HG03521 (cell line): ENCODE results near the gene TEC.
"Not testable (repeated sequence)": the region's sequence is repeated elsewhere in the genome, so short reads cannot be mapped to it uniquely, and the experiment has no call there.

Source experiments
- ATAC-seq: cut with Tn5 transposase; IDR thresholded peaks from one replicate; pipeline ENCODE4 v1.9.1; 2021; ENCODE audit warnings: mild to moderate bottlenecking, moderate library complexity; ENCODE audit not compliant: unreplicated experiment

TEC gene

GRCh38 chr4:48169636-48170035, 100.0 kb downstream of the TEC start:
- no peak for ATAC-seq

- no peak for ATAC-seq
Observed at GRCh38 chr4:48167538-48168263, 101.9 kb downstream of the TEC start.

DNA sequence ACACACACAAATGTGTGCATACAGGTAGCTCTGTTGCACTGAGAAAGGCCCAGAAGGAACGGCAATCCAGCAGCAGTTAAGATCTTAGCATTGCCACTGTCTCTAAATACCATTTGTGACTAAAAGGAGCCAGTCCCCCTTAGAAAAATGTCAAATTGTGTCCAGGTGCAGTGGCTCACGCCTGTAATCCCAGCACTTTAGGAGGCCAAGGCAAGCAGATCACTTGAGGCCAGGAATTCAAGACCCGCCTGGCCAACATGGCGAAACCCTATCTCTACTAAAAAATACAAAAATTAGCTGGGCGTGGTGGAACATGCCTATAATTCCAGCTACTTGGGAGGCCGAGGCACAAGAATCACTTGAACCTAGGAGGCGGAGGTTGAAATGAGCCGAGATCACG, 105.1 kb downstream of the TEC start:
- ATAC-seq: not testable (repeated sequence)

DNA sequence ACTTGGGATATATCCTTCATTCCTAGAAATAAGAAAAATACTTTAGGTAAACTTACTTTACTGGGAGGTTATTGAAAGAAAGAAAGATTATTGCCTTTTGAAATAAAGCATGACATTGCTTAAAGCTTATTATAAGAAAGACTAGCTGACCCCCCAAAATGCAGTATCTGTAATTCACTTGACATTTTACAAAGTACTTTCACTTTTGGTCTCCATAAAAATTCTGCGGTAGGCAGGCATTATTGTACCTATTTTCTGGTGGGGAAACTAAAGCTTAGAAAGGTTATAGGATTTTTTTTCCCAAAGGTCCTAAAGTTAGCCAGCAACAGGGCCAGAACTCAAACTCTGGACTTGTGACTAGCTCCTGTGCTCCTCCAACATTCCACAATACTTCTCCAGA, 105.9 kb downstream of the TEC start:
- no peak for ATAC-seq

DNA sequence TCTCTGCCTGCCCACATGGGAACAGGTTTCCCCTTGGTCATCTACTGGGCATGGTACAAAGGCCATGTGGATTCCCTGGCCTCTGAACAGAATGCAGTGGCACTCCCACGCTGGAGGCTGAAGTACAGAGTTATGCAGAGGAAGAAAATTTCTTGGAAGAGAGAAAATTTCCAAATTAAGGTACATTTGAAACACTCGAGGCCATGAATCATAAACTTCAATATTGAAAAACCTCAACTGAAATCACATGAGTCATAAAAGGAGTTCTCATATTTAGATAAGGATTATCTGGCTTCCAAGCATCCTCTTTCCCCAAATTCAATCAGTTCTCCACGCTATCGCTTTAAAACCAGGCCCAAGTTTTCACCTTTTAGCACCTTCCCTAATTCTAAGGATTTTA, 107.5 kb downstream of the TEC start:
- no peak for ATAC-seq

DNA sequence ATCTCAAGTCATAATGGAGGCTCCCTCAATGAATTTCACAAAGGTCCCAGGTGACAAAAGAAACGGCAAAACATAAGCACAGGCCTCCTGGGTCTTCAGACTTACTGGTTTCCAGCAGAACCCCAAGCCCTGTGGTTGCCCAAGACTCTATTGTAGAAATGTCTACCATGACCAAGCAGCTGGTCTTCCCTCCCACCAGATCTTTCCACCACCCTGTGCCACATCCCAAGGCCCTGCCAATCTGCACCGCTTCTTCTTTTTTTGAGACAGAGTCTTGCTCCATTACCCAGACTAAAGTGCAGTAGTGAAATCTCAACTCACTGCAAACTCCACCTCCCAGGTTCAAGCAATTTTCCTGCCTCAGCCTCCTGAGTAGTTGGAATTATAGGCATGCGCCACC, 112.4 kb downstream of the TEC start:
- ATAC-seq: no peak

GRCh38 chr4:48156423-48156822, 113.2 kb downstream of the TEC start:
- ATAC-seq: no peak

GRCh38 chr4:48153791-48154550, 115.7 kb downstream of the TEC start:
- no peak for ATAC-seq

- no peak for ATAC-seq
Observed at GRCh38 chr4:48152259-48152658, 117.4 kb downstream of the TEC start.

DNA sequence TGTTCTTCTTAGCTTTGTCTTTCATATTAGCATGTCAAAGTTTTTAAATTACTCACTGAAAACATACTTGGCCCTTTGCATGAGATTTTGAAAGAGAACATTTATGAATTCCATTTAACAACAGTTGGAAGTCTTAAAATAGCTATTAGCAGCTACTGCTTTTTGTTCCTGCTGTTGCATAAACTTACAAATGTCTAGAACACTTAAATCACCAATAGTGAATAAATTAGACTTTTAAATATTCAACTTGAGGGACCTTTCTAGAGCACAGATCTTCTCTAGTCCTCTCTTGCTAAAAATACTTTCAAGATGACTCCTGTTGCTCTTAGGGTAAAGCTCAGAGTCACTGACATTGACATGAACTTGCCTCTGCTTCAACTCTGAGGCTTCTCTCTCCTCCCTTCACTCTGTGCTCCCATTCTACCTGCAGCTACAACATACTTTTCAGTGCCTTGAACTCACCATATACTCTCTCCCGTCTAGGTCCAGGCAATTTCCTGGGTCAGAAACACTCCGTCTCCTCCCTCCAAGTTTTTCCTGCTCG, 119.7 kb downstream of the TEC start:
- no peak for ATAC-seq

- no peak for ATAC-seq
Observed at GRCh38 chr4:48147621-48148020, 122.0 kb downstream of the TEC start.

DNA sequence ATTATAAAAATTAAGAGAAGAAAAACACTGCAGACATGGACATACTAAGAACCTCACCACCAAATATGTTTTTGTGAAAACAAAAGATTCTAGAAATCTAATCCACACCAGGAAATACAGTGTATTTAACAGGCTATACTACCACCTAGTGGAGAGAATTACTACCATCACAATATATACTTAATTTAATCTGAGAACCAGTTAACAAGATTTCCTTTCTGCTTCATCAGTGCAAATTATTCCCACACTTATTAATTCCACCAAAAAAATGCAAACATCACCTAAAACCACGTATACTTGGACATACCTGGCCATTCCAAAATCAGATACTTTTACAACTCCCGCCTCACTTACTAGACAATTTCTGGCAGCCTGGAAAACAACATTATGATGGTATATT, 128.6 kb downstream of the TEC start:
- ATAC-seq: no peak

- ATAC-seq: no peak
Observed at GRCh38 chr4:48139691-48140090, 129.9 kb downstream of the TEC start.

GRCh38 chr4:48138936-48139335, 130.7 kb downstream of the TEC start:
- ATAC-seq: peak; percentile 69

DNA sequence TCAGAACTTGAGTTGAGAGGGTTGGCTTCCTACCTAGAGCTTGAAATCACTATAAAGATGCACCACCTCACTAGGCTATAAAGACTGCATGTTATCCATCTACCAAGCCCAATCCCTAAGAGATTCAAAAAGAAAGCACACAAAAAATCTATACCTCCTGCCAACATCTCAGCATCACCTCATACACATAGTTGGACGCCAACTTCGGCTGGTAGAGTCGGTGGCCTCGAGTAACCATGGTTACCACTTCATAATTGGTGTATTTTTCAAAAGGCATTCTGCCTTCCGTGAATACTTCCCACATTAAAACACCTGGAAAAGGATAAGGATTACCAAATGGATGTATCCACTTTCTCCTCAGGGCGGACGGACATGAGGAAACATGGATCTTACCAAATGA, 131.1 kb downstream of the TEC start:
- no peak for ATAC-seq

GRCh38 chr4:48137846-48138245, 131.8 kb downstream of the TEC start:
- no peak for ATAC-seq

DNA sequence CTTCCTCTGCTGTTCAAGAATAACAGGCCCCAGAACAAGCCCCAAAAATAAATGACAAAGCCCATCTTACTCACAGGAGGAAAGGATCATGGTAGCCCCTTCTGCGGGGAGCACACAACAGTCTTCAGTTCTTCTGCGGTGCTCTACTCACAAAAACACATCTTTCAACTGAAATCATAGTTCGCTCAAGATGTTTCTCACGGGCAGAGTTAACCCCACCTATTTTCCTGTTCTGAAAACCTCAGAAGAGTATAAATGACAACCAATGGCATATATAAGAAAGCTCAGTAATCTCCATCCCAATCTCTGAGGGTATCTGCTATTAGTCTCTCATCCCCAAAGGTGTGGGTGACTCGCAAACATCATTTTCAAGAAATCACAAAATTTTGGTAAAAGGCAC, 135.6 kb downstream of the TEC start, which contains the start of gene TXK:
Gene TXK (minus strand): TSS at position 170 of the 400 bp plus-strand sequence. CDS start 80 bp downstream, at position 90.
- ATAC-seq: no peak

DNA sequence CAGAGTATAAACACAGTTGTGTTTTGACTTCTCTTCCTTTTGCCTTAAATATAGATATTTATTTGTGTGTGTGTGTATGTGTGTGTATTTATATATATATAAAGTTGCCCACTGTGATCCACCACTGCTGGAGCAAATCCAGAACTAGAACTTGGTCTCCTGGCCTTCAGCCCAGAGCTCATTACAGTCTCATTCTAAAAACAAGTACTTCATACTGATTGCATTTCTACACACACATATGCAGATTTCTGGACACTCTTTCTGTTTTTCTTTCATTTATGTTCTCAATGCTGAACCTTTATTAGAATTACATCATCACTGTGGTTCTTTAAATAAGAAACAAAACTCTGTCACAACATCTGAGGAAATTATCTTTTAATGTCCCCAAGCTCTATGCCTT, 136.0 kb downstream of the TEC start:
- no peak for ATAC-seq

DNA sequence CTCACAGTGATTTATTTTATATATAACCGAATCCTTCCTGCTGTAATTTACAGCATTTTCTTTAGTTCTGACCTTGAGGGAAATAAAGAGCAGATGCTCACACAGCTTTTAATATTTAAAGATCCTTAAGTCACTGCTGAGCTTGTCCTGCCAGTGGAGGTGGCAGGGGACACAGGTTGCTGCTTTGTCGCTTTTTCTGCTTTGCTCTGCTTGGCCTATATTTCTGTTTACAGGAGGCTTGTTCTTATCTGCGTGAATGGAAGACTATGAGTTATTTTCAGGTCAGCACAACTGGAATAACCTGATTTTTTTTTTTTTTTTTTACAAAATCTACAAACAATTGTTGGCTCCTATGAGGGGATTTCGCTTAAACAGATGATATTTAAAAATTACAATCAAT, 137.9 kb downstream of the TEC start:
- no peak for ATAC-seq

GRCh38 chr4:48130100-48130499, 139.5 kb downstream of the TEC start:
- ATAC-seq: no peak

GRCh38 chr4:48129307-48130014, 140.2 kb downstream of the TEC start:
- no peak for ATAC-seq
